Stimulated activated CD8-positive, alpha-beta memory T cell treated with anti-CD3 and anti-CD28 coated beads, Interleukin-7, amount 100 ng/mL, for 24 hours (primary cell): Measurements from ENCODE around the gene GSX2.

Experiments
- DNase-seq: peaks from one replicate; pipeline ENCODE4 v3.0.0-alpha.2; 2020; ENCODE audit warnings: low read depth

Gene GSX2

DNA sequence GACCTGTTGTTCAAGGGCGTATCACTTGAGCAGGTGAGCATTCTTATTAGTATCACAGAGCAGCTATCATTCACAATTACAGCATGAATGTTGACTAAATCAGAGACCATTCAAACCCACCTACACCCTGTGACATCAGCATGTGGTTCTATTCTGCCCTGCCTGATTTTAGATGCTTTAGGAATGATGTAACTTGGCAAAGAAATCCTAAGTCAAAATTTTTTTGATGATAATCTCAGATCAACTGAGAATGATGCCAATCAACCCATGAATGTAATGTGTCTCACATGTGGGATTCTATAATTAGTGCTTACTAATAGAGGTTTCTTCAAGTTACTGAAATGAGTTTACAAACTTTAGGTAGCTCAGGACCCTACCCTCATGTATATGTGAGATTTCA is 22.2 kb upstream of the GSX2 start:
- DNase-seq = no peak

DNA sequence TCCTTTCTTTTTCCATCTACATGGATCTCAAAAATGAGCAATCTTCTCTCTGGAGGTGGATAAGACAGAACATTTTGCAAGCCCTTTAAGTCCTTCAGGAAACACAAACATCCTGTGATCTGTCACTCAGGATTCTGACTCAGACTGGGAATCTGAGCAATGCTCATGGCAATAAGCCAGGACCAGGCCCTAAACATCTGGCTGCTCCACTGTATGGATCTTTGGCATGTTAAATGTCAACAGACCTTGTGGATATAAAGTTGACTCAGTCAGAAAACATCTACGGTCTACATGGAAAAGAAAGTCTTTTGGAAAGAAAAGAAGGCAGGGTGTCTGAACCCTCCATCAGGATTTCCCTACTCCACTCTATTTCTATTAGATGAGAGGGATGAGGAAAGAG is 17.8 kb upstream of the GSX2 start:
- no peak for DNase-seq

DNA sequence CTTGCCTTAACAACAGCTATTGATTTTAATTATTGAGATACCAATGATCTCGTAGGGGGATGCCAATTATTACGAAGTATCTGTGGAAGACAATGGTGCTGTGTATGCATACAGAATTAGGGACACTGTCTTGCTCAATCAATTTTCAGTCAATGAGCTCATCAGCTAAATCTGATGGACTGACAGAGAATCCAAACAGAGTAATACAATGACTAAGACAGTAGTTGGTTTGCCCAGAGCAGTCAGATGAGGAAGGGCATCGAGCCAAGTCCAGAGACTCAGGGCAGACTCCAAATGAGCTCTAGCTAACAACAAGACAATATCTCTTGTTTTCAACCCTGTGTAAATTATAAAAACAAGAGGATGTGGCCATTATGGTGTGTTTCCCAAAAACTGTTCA is 14.7 kb upstream of the GSX2 start:
- no peak for DNase-seq

DNA sequence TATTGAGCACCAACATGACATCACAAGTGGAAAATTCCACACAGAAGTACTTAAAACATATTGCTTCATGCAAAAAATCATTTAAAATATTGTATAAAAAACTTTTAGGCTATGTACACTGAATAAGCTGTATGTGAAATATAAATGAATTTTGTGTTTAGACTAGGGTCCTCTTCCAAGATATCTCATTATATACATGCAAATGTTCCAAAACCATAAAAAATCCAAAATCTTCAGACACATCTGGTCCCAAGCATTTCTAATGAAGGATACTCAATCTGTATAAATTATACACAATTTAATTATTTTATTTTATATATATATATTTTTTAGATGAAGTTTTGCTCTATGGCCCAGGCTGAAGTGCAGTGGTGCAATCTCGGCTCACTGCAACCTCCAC is 10.1 kb upstream of the GSX2 start:
- DNase-seq = no peak

DNA sequence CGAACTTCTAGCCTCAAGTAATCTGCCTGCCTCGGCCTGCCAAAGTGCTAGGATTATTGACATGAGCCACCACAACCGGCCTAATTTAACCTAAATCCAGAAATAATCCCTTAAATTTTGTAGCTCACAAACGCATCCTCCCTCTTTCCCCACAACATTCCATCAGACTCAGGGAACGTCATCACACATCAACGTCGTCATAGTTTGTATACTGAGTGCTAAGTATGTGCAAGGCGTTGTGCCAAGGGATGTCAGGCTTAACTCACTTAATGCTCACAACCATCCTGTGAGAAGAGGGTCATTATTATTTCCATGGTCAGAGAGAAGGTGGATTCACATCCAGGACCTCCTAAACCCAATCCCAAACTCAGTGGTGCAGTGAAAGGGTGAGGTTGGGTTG is 9.6 kb upstream of the GSX2 start:
- DNase-seq = no peak

DNA sequence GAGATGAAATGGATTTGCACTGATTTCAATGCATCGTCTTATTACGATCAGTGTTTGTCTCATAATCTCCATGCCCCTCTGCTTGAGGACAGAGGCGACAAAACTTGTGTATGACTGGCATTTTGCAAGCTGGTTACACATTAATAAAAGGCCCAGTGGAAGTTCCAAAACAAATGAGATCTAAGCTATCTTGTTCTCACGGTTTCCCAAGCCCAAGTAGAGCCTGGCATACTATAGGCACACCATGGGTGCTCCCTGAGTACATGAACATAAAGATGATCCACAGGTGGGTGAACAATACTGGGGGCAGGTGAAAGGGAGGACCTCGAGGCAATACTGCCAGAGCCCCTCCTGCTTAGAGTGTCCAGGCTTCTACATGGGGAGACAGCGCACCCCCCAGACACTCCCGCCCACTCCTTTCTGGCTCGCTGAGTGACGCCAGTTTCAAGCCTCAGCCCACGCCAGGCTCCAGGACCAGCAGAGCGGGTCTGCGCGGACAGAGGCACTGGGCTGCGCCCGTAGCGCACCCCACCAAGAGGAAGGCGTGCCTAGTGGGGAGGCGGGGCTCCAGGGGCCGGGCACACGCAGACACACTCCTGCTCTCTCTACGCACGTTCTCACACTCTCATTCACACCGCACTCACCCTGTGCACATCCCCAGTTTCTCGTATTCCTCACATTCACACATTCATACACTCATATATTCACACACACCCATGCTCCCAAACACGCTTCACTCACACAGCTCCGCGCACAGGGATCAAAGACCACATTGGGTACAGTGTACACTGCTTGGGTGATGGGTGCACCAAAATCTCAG is 8.9 kb upstream of the GSX2 start:
- no peak for DNase-seq

DNA sequence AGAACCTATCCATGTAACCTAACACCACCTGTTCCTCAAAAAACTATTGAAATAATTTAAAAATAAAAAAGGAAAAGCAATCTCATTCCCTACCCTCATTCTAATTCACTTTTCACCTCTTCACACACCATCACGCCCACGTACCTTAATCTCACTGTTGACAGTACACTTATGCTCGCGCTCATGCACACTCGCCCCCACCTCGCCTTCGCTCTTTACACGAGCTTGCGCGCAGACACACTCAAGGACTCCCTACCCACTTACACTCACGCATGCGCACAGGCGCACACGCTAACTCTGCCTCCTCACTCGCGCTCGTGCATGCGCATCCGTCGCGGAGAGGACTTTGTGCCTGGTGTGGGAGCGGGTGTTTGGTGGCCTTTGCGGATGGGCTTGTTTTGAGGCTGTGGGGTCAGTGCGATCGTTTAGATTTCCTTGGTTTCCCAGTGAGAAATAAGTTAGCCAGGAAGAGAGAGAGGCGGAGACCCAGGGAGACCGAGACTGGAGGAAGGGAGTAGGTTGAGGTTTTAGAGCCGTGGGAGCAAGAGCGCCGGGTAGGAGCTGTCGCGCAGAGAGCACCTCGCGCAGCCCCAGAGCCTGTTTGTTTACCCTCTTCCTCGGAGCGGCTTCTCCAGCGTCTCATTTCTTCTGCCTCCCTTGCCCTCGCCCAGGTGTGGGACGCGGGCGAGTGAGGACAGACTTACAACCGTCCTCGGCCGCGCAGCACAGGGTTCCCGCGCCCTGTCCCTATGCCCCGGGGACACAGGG is 8.1 kb upstream of the GSX2 start:
- DNase-seq = peak; percentile 41

DNA sequence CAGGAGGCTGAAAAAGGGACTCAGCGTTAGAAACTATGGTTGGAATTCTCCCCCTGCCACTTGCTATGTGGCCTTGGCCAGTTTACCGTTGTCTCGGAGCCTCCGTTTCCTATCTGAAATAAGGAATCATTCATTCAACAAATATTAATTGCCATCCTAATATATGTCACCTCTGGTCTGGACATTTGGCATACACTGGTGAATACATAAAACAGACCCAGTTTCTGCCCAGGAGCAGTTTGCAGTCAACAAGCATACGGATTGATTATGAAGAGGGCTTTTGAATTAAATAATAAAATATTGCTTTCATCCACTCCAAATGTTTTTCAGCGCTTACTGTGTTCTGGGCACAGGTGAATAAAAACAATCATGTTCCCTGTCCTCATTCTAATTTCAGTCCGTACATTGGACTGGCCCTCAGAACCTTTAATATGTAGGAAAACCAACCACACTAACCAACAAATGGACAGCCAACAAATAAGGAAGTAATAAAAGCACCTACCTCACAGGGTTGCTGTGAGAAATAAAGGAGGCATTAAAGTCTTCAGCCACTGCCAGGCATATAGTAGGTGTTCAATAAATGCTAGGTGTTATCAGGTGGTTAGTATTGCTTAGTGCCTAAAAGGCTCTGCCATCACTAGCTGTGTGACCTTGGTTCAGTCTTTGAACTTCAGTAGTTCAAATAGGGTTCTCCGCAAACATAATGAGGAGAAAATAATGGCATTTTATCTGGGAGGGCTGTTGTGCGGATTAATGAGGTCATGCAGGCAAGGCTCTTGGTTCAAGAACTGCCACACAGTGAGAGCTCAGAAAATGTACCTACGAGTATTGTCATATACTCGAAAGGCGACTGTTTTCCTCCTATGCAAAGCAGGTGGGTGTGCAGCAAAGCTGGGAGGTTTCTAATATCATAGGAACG is 7.3 kb upstream of the GSX2 start:
- no peak for DNase-seq

DNA sequence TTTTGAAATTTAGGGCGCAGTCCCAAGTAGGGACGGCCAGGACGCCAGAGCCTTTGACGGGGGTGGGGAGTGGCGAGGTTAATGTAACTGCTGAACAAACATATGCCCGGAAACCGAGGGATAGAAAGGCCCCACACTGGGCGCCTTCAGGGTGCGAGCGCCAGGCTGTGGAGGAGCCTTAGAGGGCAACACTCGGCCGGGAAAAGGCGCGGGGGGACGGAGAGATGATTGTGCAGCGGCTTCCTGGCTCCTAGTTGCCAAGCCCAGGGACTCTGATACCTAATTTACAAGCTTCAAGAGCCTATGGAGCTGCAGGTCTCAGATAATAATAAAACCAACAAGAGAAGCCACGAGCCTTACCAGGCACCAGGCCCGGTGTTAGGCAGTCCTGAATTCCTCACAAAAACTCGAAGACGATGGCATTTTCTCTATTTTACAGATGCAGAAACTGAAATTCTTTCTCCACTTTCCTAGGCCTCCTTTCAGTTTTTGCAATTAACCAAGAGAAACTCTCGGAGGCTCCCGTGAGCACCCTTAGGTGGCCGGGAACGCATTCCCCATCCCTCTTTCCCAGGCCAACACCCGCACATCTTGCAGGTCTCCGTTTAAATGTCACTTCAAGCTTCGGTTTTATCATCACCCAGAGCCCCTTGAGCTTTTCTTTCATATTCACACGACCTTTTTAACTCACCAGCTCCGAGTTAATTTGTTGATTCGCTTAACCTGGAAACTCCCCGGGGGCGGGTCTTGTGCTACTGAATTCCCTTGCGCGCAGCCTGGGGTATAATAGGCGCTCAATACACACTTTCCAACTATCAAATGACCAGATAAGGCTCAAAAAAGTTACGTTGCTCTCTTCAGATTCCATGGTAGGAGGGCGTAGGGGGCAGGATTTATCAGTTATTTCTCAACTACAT is 6.4 kb upstream of the GSX2 start:
- DNase-seq = no peak

DNA sequence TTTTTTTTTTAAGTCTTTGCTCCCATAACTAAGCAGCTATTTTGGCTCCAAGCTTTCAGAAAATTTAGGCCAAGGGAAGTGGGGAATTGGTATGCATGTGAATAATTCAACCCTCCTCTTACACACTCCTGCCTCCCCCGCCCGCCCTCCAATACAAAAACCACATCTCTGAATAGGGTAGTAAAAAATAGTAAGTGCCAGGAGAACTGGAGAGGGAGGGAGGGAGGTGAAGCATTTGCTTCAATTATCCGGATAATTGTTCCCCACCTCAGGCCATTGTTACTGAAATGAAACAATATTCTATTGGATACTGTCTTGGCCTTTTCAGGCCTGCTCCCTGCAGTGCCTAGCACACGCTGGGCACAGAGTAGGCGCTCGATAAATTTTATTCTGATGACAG is 5.5 kb upstream of the GSX2 start:
- no peak for DNase-seq

DNA sequence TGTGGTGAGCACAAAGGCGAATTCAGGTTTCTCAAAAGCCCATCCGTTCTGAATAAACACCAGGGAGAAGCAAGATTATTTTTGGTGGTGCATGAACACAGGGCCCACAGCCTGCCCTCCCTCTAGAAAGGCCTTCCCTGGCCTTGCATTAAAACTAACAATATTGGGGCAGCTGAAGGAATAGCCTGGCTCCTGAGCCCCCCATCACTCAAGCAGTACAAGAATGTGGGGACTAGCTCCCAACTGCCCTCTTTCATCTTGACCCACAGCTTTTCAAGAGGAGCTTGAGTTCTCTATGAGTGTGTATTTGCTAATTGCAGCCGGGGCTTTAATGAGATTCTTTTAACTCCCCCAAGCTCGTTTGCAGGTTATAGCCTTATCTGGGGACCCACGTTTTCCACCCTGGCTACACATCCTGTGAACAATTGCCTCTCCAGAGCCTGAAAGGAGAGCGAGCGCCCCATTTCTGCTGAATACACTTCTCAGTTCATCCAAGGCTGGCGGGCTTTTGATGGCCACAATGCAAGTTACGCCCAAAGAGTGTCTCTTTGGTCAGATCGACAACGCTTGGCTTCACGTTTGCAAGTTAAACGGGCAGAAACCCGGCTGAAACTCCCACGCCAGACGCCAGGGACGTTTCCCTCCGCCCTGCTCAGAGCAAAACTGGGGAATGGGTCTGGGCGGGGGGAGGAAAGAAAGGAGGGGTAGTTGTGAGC is 4.7 kb upstream of the GSX2 start:
- DNase-seq = no peak

DNA sequence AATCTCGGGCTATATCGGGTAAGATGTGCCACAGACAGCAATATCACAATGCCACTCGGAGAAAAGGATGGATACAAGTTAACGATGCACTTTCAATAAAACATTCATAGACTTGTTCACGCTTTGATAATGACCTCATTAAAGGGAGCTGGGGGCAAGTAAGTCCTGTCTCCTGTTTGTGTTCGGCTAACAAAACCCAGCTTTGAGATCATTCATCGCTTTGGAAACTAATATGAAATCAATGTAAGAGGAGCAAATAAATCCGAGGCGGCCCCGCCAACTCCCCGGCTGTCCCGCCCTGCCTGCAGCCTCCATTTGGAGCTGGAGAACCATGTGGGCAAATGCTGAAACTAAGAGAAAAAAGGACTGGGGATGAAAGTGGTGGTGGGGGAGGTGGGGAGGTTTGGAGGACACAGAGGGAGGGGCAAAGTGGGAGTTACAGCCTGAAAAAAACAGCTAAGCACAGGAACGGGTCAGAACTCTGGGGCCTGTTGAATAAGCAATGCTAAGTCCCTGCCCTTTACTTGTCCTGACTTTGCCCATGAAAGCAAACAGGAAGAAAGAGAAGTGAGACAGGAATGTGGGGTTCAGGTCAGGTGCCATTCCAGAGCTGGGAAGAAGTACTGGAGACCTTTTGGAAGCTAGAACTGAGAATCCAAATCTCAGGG is 3.5 kb upstream of the GSX2 start:
- DNase-seq = no peak

DNA sequence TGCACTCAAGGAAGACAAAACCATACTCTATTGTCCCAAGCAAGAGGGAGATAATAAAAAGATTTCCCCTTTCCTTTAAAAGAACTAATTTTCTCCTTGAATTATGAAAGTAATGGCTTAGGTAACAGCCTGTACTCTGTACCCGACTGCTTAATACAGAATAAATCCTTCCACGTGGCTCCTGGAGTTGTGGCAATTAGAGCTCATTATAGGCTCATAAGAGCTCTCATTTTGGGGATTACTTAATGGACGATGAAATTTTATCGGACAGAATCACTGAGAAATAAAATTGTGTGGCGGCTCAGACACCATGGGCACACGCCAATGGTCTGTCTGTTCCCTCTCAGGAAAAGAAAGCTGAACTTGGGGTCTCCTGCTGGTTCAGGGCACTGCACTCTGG is 2.8 kb upstream of the GSX2 start:
- no peak for DNase-seq

DNA sequence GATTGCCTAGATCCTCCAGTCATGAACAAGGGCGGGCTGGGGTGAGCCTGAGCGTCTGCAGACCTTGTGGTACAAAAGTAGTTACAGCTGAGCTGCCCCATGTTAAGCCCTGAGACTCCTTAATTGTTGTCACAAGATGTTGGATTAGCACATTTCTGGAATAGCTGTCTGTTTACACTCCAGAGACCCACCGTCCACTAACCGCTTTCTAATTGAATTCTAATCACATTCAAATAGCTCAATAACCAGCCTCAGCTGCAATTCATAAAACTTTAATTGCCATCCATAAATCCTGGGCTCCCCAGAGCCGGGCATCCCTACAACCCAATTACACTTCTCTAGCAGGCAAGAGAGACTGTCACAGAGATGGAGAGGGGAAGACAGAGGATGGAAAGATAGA is 1.6 kb upstream of the GSX2 start:
- no peak for DNase-seq

DNA sequence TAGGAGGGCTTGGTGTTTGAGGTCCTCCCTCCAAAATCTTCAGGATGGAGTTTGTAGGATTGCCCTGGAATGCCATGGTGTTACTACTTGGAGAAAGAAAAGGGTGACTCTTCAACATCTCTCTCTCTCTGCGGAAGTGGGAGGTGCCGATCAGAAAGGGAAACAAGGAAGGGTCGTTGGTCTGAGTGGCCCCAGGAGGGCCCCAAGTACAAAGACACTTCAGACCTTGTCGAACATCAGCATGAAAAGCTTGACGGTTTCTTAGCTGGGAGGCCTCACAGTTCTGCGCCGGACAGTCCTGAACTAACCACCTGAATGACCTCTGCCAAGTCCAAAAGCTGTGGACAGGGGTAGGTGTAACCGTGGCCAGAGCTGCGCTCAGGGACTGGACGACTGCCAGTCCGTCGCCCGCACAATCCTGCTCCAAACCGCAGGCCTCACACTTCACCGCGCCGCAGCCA is 646 bp upstream of the GSX2 start:
- DNase-seq = no peak

DNA sequence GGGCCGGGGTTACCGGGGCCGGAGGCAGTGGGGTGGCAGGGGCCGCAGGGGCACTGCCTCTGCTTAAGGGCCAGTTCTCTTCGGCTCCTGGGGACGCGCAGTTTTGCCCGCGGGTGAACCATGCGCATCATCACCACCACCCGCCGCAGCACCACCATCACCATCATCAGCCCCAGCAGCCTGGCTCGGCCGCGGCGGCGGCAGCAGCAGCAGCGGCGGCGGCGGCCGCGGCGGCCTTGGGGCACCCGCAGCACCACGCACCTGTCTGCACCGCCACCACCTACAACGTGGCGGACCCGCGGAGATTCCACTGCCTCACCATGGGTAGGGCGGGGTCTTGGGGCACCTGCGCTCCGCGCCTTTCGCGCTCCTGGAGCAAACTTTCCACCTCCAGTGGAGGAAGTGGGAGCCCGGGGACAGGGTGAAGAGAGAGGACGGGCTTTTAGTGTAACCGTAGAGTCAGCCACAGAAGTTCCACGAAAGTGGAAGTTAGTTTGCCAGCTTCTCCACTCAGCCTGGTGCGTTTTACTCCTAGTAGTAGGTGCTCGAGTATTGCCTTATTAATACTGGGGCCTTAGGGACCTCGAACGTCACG is 729 bp downstream of the GSX2 start:
- no peak for DNase-seq

DNA sequence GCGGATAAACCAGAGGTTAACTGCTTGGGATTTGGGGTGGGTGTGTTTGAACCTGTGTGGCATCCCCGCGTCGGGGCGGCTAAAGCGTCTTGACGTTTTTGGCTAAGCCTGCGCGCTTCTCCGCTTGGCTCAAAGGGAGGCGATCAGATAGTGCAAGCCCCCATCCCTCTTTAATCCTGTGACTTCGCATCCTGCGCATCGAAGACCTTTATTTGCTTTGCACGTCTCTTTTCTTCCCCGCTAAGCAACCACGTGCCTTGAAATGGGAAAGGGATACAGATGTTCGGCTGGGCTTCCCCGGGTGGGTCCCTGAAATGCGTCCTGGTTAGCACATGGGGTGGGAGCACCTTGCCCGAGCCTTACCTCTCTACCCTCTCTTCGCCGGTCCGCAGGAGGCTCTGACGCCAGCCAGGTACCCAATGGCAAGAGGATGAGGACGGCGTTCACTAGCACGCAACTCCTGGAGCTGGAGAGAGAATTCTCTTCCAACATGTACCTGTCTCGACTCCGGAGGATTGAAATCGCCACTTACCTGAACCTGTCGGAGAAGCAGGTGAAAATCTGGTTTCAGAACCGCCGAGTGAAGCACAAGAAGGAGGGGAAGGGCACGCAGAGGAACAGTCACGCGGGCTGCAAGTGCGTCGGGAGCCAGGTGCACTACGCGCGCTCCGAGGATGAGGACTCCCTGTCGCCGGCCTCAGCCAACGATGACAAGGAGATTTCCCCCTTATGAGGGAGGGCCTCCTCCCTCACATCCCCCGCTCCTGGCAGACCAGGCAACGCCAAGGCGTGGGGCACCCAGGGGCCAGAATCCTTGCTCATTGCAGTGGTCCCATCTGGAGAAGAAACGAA is 1.5 kb downstream of the GSX2 start:
- no peak for DNase-seq

DNA sequence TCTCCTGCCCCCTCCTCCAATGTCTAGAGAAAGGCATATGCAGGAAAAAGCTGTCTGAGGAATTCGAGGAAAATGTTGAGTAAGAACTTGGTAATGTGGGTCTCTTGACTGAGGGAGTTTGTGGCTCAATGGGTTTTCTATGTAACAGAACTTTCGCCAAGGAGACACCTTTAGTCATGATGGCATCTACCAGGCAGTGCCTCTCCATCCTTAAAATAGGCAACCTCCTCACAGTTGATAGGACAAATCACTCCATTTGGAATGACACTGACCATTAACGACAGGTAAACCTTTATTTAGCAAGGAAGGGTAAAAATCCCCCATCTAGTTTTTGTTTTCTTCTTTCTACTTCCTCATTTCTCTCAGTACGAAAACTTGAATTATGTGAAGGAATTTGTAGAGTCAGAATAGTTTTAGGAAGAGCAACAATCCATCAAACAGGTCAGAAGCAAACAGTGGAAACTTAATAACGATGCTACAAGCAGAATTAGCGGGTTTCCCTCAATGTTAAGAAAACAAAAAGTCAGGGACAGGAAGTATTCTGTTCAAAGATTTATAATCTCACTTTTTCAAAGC is 2.7 kb downstream of the GSX2 start:
- no peak for DNase-seq
